ENCODE measurements around the gene EDNRA.

The EDNRA gene

GRCh38 chr4:147480502-147480890 lies 401 bp upstream of the EDNRA start:
- TF ChIP-seq CTCF (IDR thresholded peaks at IDR 0.05; ENCODE audit: low read depth, low read length, missing control alignments) = no peak
- H3K27ac ChIP-seq = peak overlapping the region; percentile 82
- DNase-seq = no peak
- peak overlapping the region; percentile 77 for H3K4me3 ChIP-seq (ENCODE audit: low read depth, low read length)
- H3K27me3 ChIP-seq (replicated peaks) = no peaks in the 10 kb centered on the region
- peaks cover 2% of the 10 kb centered on the region for H3K36me3 ChIP-seq (replicated peaks)
- in situ Hi-C loops (cut with HindIII; ENCODE audit: low pct_ligation_motif_present, low sequenced_read_pairs) = loop anchor here (10.0 kb wide), 1 partner anchor 376 kb away; no protein-coding TSS in a partner anchor

- DNase-seq = no peak
- Histone ChIP-seq H3K4me3 (ENCODE audit: low read depth, low read length) (peak overlapping the region; percentile 77), H3K27me3 (replicated peaks) (no peaks in the 10 kb centered on the region), H3K27ac (peak overlapping the region; percentile 82), H3K36me3 (replicated peaks) (peaks cover 8% of the 10 kb centered on the region)
- TF ChIP-seq CTCF (IDR thresholded peaks at IDR 0.05; ENCODE audit: low read depth, low read length, missing control alignments) = no peak
- in situ Hi-C loops (cut with HindIII; ENCODE audit: low pct_ligation_motif_present, low sequenced_read_pairs) = loop anchor here (10.0 kb wide), 1 partner anchor 377 kb away; no protein-coding TSS in a partner anchor
These were observed 746 bp downstream of the EDNRA start for GRCh38 chr4:147481577-147482109.

- Histone ChIP-seq H3K4me3 (ENCODE audit: low read depth, low read length) (peak overlapping the region; percentile 77), H3K27ac (peak overlapping the region; percentile 82), H3K27me3 (replicated peaks) (no peaks in the 10 kb centered on the region), H3K36me3 (replicated peaks) (peaks cover 8% of the 10 kb centered on the region)
- TF ChIP-seq CTCF (IDR thresholded peaks at IDR 0.05; ENCODE audit: low read depth, low read length, missing control alignments) = no peak
- DNase-seq = peak; percentile 53
- in situ Hi-C loops (cut with HindIII; ENCODE audit: low pct_ligation_motif_present, low sequenced_read_pairs) = loop anchor here (10.0 kb wide), 1 partner anchor 377 kb away; no protein-coding TSS in a partner anchor
These were observed 1.4 kb downstream of the EDNRA start for GRCh38 chr4:147482281-147482680.

- no peak for DNase-seq
- Histone ChIP-seq H3K27me3 (replicated peaks) (no peaks in the 10 kb centered on the region), H3K4me3 (ENCODE audit: low read depth, low read length) (no peak overlapping the region), H3K27ac (no peak overlapping the region), H3K36me3 (replicated peaks) (peaks cover 11% of the 10 kb centered on the region)
- in situ Hi-C loops (cut with HindIII; ENCODE audit: low pct_ligation_motif_present, low sequenced_read_pairs) = loop anchor here (10.0 kb wide), 1 partner anchor 380 kb away; no protein-coding TSS in a partner anchor
- no peak for TF ChIP-seq CTCF (IDR thresholded peaks at IDR 0.05; ENCODE audit: low read depth, low read length, missing control alignments)
These were observed 4.3 kb downstream of the EDNRA start for GRCh38 chr4:147485167-147485566.

GRCh38 chr4:147487616-147488015 lies 6.7 kb downstream of the EDNRA start:
- Histone ChIP-seq H3K36me3 (replicated peaks) (peaks cover 11% of the 10 kb centered on the region), H3K27me3 (replicated peaks) (no peaks in the 10 kb centered on the region), H3K27ac (no peak overlapping the region), H3K4me3 (ENCODE audit: low read depth, low read length) (no peak overlapping the region)
- no peak for DNase-seq
- in situ Hi-C loops (cut with HindIII; ENCODE audit: low pct_ligation_motif_present, low sequenced_read_pairs) = loop anchor here (10.0 kb wide), 1 partner anchor 383 kb away; no protein-coding TSS in a partner anchor
- TF ChIP-seq CTCF (IDR thresholded peaks at IDR 0.05; ENCODE audit: low read depth, low read length, missing control alignments) = no peak

GRCh38 chr4:147488556-147488955 lies 7.7 kb downstream of the EDNRA start:
- Histone ChIP-seq H3K36me3 (replicated peaks) (peaks cover 11% of the 10 kb centered on the region), H3K27me3 (replicated peaks) (no peaks in the 10 kb centered on the region), H3K4me3 (ENCODE audit: low read depth, low read length) (no peak overlapping the region), H3K27ac (peak overlapping the region; percentile 41)
- in situ Hi-C loops (cut with HindIII; ENCODE audit: low pct_ligation_motif_present, low sequenced_read_pairs) = loop anchor here (10.0 kb wide), 1 partner anchor 384 kb away; no protein-coding TSS in a partner anchor
- DNase-seq = no peak
- no peak for TF ChIP-seq CTCF (IDR thresholded peaks at IDR 0.05; ENCODE audit: low read depth, low read length, missing control alignments)

All from brain microvascular endothelial cell (primary cell).